IMR-90 (cell line): ENCODE measurements around the gene AEN. TPM values are rescaled to one million over a fixed set of nuclear protein-coding genes. Genes with fewer than 3 reads are reported as not detected.

ENCODE experiments used
- ATAC-seq: fragments of 200-7000 bp; cut with Tn5 transposase; 2 replicates; pipeline ENCODE4 v1.9.1; 2020; ENCODE audit warnings: low read depth, mild to moderate bottlenecking, moderate library complexity
- BruUV-seq: library from RNA; stranded (reverse); fragments of 400-500 nt; replicated peaks from 2 replicates; lab custom pipeline; 2021; lab: Mats Ljungman, UMichigan
- CTCF ChIA-PET: fragments of 300-600 bp; formaldehyde crosslinking; extraction: SDS; loops from one replicate; lab custom pipeline; 2021; ENCODE audit warnings: antibody characterized with exemption; lab: Yijun Ruan, JAX
- POLR2A ChIA-PET: fragments of 300-600 bp; sonication (Branson Sonifier 250); formaldehyde crosslinking; loops from one replicate; lab custom pipeline; 2022; ENCODE audit warnings: antibody characterized with exemption; ENCODE audit not compliant: unreplicated experiment; lab: Charles Lee
- DNase-seq: peaks from one replicate; pipeline ENCODE4 v3.0.0; 2013
- H2AFZ ChIP-seq: replicated peaks from 2 replicates; pipeline ENCODE3; 2013; ENCODE audit warnings: low read length, mild to moderate bottlenecking; ENCODE audit not compliant: poor library complexity
- H2AK5ac ChIP-seq: 2 replicates; pipeline ENCODE4 v1.6.1; 2013; ENCODE audit warnings: low read depth, low read length, inconsistent platforms
- H2AK9ac ChIP-seq: replicated peaks from 2 replicates; pipeline ENCODE3; 2013; ENCODE audit warnings: mild to moderate bottlenecking, low read depth, low read length, moderate library complexity; ENCODE audit not compliant: poor library complexity
- H2BK120ac ChIP-seq: 2 replicates; pipeline ENCODE4 v1.6.1; 2013; ENCODE audit warnings: low read depth, low read length, inconsistent platforms
- H2BK15ac ChIP-seq: 3 replicates; pipeline ENCODE4 v1.6.1; 2013; ENCODE audit warnings: low read depth, low read length, inconsistent platforms
- H2BK20ac ChIP-seq: 2 replicates; pipeline ENCODE4 v1.6.1; 2013; ENCODE audit warnings: low read depth, mild to moderate bottlenecking, inconsistent platforms, low read length, moderate library complexity
- H2BK5ac ChIP-seq: 2 replicates; pipeline ENCODE4 v1.6.1; 2013; ENCODE audit warnings: mild to moderate bottlenecking, low read depth, low read length, inconsistent platforms; ENCODE audit not compliant: poor library complexity, severe bottlenecking
- H3K14ac ChIP-seq: replicated peaks from 2 replicates; pipeline ENCODE4 v1.6.1; 2013; ENCODE audit warnings: low read depth, low read length, inconsistent platforms
- H3K18ac ChIP-seq: 2 replicates; pipeline ENCODE4 v1.6.1; 2013; ENCODE audit warnings: low read depth, low read length, control low read depth
- H3K23ac ChIP-seq: 2 replicates; pipeline ENCODE4 v1.6.1; 2013; ENCODE audit warnings: low read depth, low read length, inconsistent platforms
- H3K27ac ChIP-seq: 2 replicates; pipeline ENCODE4 v1.5.1; 2013; ENCODE audit warnings: mild to moderate bottlenecking, control low read depth, low read length; ENCODE audit not compliant: insufficient read depth
- H3K27me3 ChIP-seq: 2 replicates; pipeline ENCODE4 v1.6.1; 2013; ENCODE audit warnings: low read length; ENCODE audit not compliant: control insufficient read depth, insufficient read depth
- H3K36me3 ChIP-seq: 2 replicates; pipeline ENCODE4 v1.6.1; 2013; ENCODE audit warnings: low read length, mixed read lengths; ENCODE audit not compliant: control insufficient read depth, insufficient read depth
- H3K4ac ChIP-seq: 2 replicates; pipeline ENCODE4 v1.6.1; 2013; ENCODE audit warnings: low read depth, low read length, inconsistent platforms
- H3K4me1 ChIP-seq: 2 replicates; pipeline ENCODE4 v1.6.1; 2013; ENCODE audit warnings: low read length, mixed read lengths; ENCODE audit not compliant: control insufficient read depth, insufficient read depth
- H3K4me2 ChIP-seq: 2 replicates; pipeline ENCODE4 v1.6.1; 2013; ENCODE audit warnings: low read depth, mild to moderate bottlenecking, control low read depth, low read length, moderate library complexity
- H3K4me3 ChIP-seq: 2 replicates; pipeline ENCODE4 v1.5.1; 2013; ENCODE audit warnings: low read depth, mild to moderate bottlenecking, control low read depth, low read length, moderate library complexity; ENCODE audit not compliant: insufficient read depth
- H3K56ac ChIP-seq: 2 replicates; pipeline ENCODE4 v1.6.1; 2013; ENCODE audit warnings: low read length, inconsistent platforms; ENCODE audit not compliant: insufficient read depth; ENCODE audit errors: extremely low read depth
- H3K79me1 ChIP-seq, 2 experiments: 2 replicates each; pipeline ENCODE4 v1.6.1; 2013; ENCODE audit warnings: low read length in 2 of 2, inconsistent platforms in 1 of 2, low read depth in 1 of 2
- H3K9ac ChIP-seq: 2 replicates; pipeline ENCODE4 v1.6.1; 2013; ENCODE audit warnings: low read depth, low read length, control low read depth
- H3K9me1 ChIP-seq: 2 replicates; pipeline ENCODE4 v1.6.1; 2013; ENCODE audit warnings: low read length, inconsistent platforms; ENCODE audit not compliant: insufficient read depth
- H3K9me3 ChIP-seq: 2 replicates; pipeline ENCODE4 v1.6.1; 2013; ENCODE audit warnings: low read length; ENCODE audit not compliant: control insufficient read depth, insufficient read depth
- H4K20me1 ChIP-seq: 2 replicates; pipeline ENCODE4 v1.6.1; 2013; ENCODE audit warnings: low read length, inconsistent platforms; ENCODE audit not compliant: insufficient read depth
- H4K5ac ChIP-seq: 2 replicates; pipeline ENCODE4 v1.6.1; 2013; ENCODE audit warnings: mild to moderate bottlenecking, low read depth, low read length, control low read depth
- H4K8ac ChIP-seq, 2 experiments: 2 replicates each; pipeline ENCODE4 v1.6.1; 2013; ENCODE audit warnings: low read depth in 2 of 2, low read length in 2 of 2, control low read depth in 1 of 2, inconsistent platforms in 1 of 2
- H4K91ac ChIP-seq: 2 replicates; pipeline ENCODE4 v1.6.1; 2013; ENCODE audit warnings: low read depth, low read length, inconsistent platforms; ENCODE audit not compliant: insufficient read depth
- SMC3 ChIP-seq: fragments of 150-350 bp; IDR thresholded peaks from 2 replicates; pipeline ENCODE4 v1.6.1; 2016; ENCODE audit warnings: low read depth, mild to moderate bottlenecking, antibody characterized with exemption, low read length, moderate library complexity
- WGBS, 2 experiments: methylation state at CpG; one replicate each; pipeline versions ENCODE4 v1.1.5 to v1.1.7; 2013; ENCODE audit warnings: missing lambda C conversion rate in 2 of 2; ENCODE audit not compliant: insufficient read length in 1 of 2; ENCODE audit errors: extremely low coverage in 2 of 2; 5-methylcytosine and 5-hydroxymethylcytosine counted together
- dilution Hi-C: fragments of 300-500 bp; cut with HindIII; formaldehyde crosslinking; loops from one replicate; pipeline ENCODE4 v1.14.3; 2018; ENCODE audit warnings: low sequenced_read_pairs; ENCODE audit not compliant: unreplicated experiment
- in situ Hi-C: fragments of 300-500 bp; cut with MboI; formaldehyde crosslinking; loops from 3 replicates; pipeline ENCODE4 v1.14.3; 2019; ENCODE audit warnings: low sequenced_read_pairs, inconsistent platforms, mixed read lengths
- intact Hi-C: fragments of 100-400 bp; cut with micrococcal nuclease; formaldehyde crosslinking; loops from 2 replicates; pipeline ENCODE4 v1.10.0; 2022
- polyA plus RNA-seq, 3 experiments: library from polyadenylated mRNA; depleted of rRNA; stranded (reverse); fragments of >200 nt; gene quantifications; 2 replicates each; pipeline ENCODE4 v1.2.3, GENCODE V29; 2012; ENCODE audit warnings: low replicate concordance in 1 of 3
- total RNA-seq: library from RNA; depleted of rRNA; stranded (reverse); fragments of >200 nt; gene quantifications from 2 replicates; pipeline ENCODE4 v1.2.3, GENCODE V29; 2012

The AEN gene
- total and polyA plus RNA-seq, 2 of the 4 experiments (the other 2 are of a cell fraction), result 48.6 to 85.5 TPM

DNA sequence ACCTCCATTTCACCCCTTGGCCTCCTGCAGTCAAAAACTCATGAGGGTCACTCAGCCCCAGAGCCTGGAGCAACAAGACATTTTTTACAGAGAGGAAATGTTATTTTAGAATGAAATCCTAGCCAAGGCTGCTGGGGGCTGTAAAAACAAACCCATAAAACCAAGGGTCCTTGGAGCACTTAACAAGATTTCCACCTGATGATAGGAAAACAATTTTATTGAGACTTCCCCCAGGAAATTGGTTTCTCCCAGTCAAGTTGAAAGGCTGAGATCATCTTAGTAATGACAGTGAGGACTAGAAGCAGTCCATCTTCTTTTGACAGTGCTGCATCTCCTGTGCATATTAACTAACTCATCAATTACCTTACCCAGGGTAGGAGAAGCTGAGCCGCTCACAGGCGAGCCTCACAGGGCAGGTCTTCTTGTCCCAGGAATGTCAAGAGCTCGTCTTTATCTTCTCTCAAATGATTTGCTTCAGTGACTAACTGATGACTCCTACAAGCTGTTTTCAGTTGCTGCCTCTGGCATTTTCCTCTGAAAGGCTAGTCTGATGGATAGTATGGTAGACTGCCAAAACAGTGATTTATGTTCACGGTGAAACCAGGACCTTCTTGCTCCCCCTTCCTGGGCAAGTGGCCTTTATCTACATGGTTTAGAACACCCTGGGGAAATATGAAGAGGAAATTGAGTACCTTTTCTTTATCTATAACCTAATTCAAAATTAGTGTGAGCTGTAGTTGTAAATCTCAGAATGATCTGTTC, 34.6 kb upstream of the AEN start:
- Histone ChIP-seq H4K8ac (no peak overlapping the region), H3K56ac (no peak overlapping the region), H3K4ac (no peak overlapping the region), H4K20me1 (no peaks in the 10 kb centered on the region), H2AK9ac (no peak overlapping the region), H4K5ac (no peak overlapping the region), H2BK120ac (no peak overlapping the region), H4K91ac (no peak overlapping the region), H3K9me1 (no peaks in the 10 kb centered on the region), H3K23ac (no peak overlapping the region), H3K14ac (no peak overlapping the region), H2BK5ac (no peak overlapping the region), H3K27me3 (no peaks in the 10 kb centered on the region), H3K27ac (no peak overlapping the region), H2AFZ (no peak overlapping the region), H3K9ac (no peak overlapping the region), H2AK5ac (no peak overlapping the region), H3K79me1 (no peaks in the 10 kb centered on the region), H3K18ac (no peak overlapping the region), H3K36me3 (no peaks in the 10 kb centered on the region), H2BK20ac (no peak overlapping the region), H2BK15ac (no peak overlapping the region), H3K4me3 (no peak overlapping the region), H3K9me3 (no peaks in the 10 kb centered on the region), H3K4me2 (no peak overlapping the region), H3K4me1 (no peaks in the 10 kb centered on the region)
- ChIA-PET CTCF (no interaction called here), POLR2A (no interaction called here)
- in situ Hi-C loops, result no loop called here
- TF ChIP-seq SMC3, result no peak
- intact Hi-C loops, result no loop called here
- ATAC-seq (no peak), DNase-seq (peak; percentile 12)
- no TSS peak for BruUV-seq
- dilution Hi-C loops, result no loop called here
- WGBS, 2 experiments, result no CpG with 5 or more reads among the region's 4 CpGs
